ENCODE results near the gene APC.
"Not testable (repeated sequence)": the region's sequence is repeated elsewhere in the genome, so short reads cannot be mapped to it uniquely, and the experiment has no call there.

The APC gene

DNA sequence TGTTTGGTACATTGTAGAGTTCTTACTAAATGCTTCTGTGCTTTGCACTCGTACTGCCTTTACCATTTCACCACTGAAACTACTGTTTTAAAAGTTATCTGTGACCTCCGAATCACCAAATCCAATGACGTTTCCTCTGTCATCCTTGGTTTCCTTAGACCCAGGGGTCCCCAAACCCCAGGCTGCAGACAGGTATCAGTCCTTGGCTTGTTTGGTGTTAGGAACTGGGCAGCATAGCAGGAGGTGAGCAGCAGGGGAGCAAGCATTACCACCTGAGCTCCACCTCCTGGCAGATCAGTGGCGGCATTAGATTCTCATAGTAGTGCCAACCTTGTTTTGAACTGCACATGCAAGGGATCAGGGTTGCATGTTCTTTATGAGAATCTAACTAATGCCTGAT is 26.8 kb upstream of the APC start:
- no peak overlapping the region for H4K5ac ChIP-seq (ENCODE audit: low read length)

DNA sequence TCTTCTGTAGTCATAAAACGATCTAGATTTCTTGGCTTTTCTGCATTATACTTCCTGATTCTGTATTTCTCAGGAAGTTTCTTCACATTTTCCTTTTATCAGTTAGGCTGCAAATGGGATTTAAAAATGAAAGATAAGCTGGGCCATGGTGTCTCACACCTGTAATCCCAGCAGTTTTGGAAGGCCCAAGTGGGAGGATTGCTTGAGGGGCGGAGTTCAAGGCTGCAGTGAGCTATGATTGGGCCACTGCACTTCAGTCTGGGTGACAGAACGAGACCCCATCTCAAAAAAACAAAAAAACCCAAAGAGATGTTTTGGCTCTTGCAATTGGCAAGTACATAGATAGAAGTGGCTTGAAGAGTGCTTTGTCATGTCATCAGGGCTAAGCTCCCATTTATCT is 26.2 kb upstream of the APC start:
- Histone ChIP-seq H3K23ac (ENCODE audit: low read length) (no peak overlapping the region), H3K27me3 (ENCODE audit: insufficient read depth, low read length, poor library complexity) (no peaks in the 10 kb centered on the region), H3K27ac (ENCODE audit: low read depth, low read length) (peak overlapping the region; percentile 90), H3K9ac (ENCODE audit: low read length) (peak overlapping the region; percentile 28), H2BK15ac (replicated peaks; ENCODE audit: low read depth) (no peak overlapping the region), H2AK5ac (ENCODE audit: low read length) (no peak overlapping the region), H3K18ac (ENCODE audit: low read length) (no peak overlapping the region), H3K79me1 (ENCODE audit: low read length) (peaks cover 6% of the 10 kb centered on the region), H3K4ac (ENCODE audit: low read depth, low read length) (no peak overlapping the region), H3K36me3 (ENCODE audit: control insufficient read depth, insufficient read depth, low read length) (no peaks in the 10 kb centered on the region), H3K4me1 (ENCODE audit: control insufficient read depth, low read depth, low read length) (peaks cover 17% of the 10 kb centered on the region), H2BK5ac (ENCODE audit: low read length) (peak overlapping the region; percentile 36), H3K56ac (ENCODE audit: low read length) (peak overlapping the region; percentile 35), H2BK120ac (ENCODE audit: low read depth, low read length) (no peak overlapping the region), H4K5ac (ENCODE audit: low read length) (no peak overlapping the region), H3K79me2 (ENCODE audit: control insufficient read depth, insufficient read depth, low read length) (peaks cover 53% of the 10 kb centered on the region), H3K4me2 (ENCODE audit: low read length) (peak overlapping the region; percentile 1), H4K8ac (ENCODE audit: low read depth, low read length) (no peak overlapping the region), H3K4me3 (ENCODE audit: low read length) (no peak overlapping the region)
- no CpG with 5 or more reads among the region's 3 CpGs for WGBS (ENCODE audit: extremely low coverage, insufficient coverage, low lambda C conversion rate)
- peak; percentile 89 for DNase-seq

More for the DNA sequence above, 26.8 kb upstream of the APC start:
- Histone ChIP-seq H3K18ac (ENCODE audit: low read length) (peak overlapping the region; percentile 77), H3K27ac (ENCODE audit: low read depth, low read length) (peak overlapping the region; percentile 90), H3K23ac (ENCODE audit: low read length) (no peak overlapping the region), H3K4me2 (ENCODE audit: low read length) (no peak overlapping the region), H3K56ac (ENCODE audit: low read length) (peak overlapping the region; percentile 35), H3K4ac (ENCODE audit: low read depth, low read length) (no peak overlapping the region), H3K27me3 (ENCODE audit: insufficient read depth, low read length, poor library complexity) (no peaks in the 10 kb centered on the region), H2AK5ac (ENCODE audit: low read length) (peak overlapping the region; percentile 14), H3K36me3 (ENCODE audit: control insufficient read depth, insufficient read depth, low read length) (no peaks in the 10 kb centered on the region), H3K9ac (ENCODE audit: low read length) (no peak overlapping the region), H3K79me2 (ENCODE audit: control insufficient read depth, insufficient read depth, low read length) (peaks cover 53% of the 10 kb centered on the region), H3K4me3 (ENCODE audit: low read length) (no peak overlapping the region), H2BK15ac (replicated peaks; ENCODE audit: low read depth) (no peak overlapping the region), H2BK120ac (ENCODE audit: low read depth, low read length) (no peak overlapping the region), H3K79me1 (ENCODE audit: low read length) (peaks cover 6% of the 10 kb centered on the region), H3K4me1 (ENCODE audit: control insufficient read depth, low read depth, low read length) (peaks cover 17% of the 10 kb centered on the region), H2BK5ac (ENCODE audit: low read length) (peak overlapping the region; percentile 36), H4K8ac (ENCODE audit: low read depth, low read length) (no peak overlapping the region)
- WGBS (ENCODE audit: extremely low coverage, insufficient coverage, low lambda C conversion rate), result no CpG with 5 or more reads among the region's 4 CpGs
- peak; percentile 51 for DNase-seq

DNA sequence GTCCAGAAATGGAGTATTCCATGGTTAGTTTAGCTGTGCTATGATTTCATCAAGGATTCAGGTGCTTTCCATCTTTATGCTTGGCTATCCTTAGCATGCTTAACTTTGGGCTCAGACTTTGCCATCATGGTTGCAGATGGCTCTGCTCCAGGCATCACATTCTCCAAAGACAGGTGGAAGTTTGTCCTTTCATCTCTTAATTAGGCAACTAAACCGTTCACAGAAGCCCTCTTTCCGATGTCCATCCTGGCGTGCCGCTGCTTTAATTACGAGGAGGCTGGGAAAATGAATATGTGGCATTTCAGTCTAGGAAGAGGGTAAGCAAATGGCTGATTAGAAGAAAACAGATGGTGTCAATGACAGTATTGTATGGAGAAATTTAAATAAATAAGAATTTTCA is 24.5 kb upstream of the APC start:
- H3K4me2 ChIP-seq (ENCODE audit: low read length), result no peak overlapping the region
- WGBS (ENCODE audit: extremely low coverage, insufficient coverage, low lambda C conversion rate), result no CpG with 5 or more reads among the region's 5 CpGs

DNA sequence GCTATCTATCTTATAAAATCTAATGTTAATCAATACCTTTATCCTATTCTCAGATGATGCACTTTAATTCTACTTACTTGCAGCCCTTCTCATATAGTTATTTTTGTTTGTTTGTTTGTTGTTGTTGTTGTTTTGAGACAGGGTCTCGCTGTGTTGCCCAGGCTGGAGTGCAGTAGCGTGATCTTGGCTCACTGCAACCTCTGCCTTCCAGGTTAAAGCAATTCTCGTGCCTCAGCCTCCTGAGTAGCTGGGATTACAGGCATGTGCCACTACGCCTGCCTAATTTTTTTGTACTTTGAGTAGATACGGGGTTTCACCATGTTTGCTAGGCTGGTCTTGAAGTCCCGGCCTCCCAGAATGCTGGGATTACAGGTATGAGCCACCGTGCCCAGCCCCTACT is 20.8 kb upstream of the APC start:
- H3K9ac ChIP-seq (ENCODE audit: low read length); H2BK15ac ChIP-seq (replicated peaks; ENCODE audit: low read depth); H2BK5ac ChIP-seq (ENCODE audit: low read length); H3K4me3 ChIP-seq (ENCODE audit: low read length); H3K4me2 ChIP-seq (ENCODE audit: low read length); H3K56ac ChIP-seq (ENCODE audit: low read length); H3K4ac ChIP-seq (ENCODE audit: low read depth, low read length); H3K23ac ChIP-seq (ENCODE audit: low read length); H3K36me3 ChIP-seq (ENCODE audit: control insufficient read depth, insufficient read depth, low read length); H4K8ac ChIP-seq (ENCODE audit: low read depth, low read length); H2AK5ac ChIP-seq (ENCODE audit: low read length); H4K5ac ChIP-seq (ENCODE audit: low read length); DNase-seq; H3K27me3 ChIP-seq (ENCODE audit: insufficient read depth, low read length, poor library complexity): not testable (repeated sequence)
- peaks cover 16% of the 10 kb centered on the region for H3K4me1 ChIP-seq (ENCODE audit: control insufficient read depth, low read depth, low read length)
- WGBS (ENCODE audit: extremely low coverage, insufficient coverage, low lambda C conversion rate), result no CpG with 5 or more reads among the region's 7 CpGs
- peaks cover 48% of the 10 kb centered on the region for H3K79me2 ChIP-seq (ENCODE audit: control insufficient read depth, insufficient read depth, low read length)
- peak overlapping the region; percentile 51 for H3K18ac ChIP-seq (ENCODE audit: low read length)
- peaks cover 10% of the 10 kb centered on the region for H3K79me1 ChIP-seq (ENCODE audit: low read length)
- peak overlapping the region; percentile 37 for H3K27ac ChIP-seq (ENCODE audit: low read depth, low read length)
- peak overlapping the region; percentile 82 for H2BK120ac ChIP-seq (ENCODE audit: low read depth, low read length)

More for the DNA sequence above, 24.5 kb upstream of the APC start:
- Histone ChIP-seq H3K56ac (ENCODE audit: low read length) (no peak overlapping the region), H2BK5ac (ENCODE audit: low read length) (no peak overlapping the region), H3K4ac (ENCODE audit: low read depth, low read length) (no peak overlapping the region), H2BK120ac (ENCODE audit: low read depth, low read length) (no peak overlapping the region), H3K36me3 (ENCODE audit: control insufficient read depth, insufficient read depth, low read length) (no peaks in the 10 kb centered on the region), H4K5ac (ENCODE audit: low read length) (no peak overlapping the region), H3K79me2 (ENCODE audit: control insufficient read depth, insufficient read depth, low read length) (peaks cover 51% of the 10 kb centered on the region), H3K18ac (ENCODE audit: low read length) (no peak overlapping the region), H2BK15ac (replicated peaks; ENCODE audit: low read depth) (no peak overlapping the region), H3K27me3 (ENCODE audit: insufficient read depth, low read length, poor library complexity) (no peaks in the 10 kb centered on the region), H3K4me1 (ENCODE audit: control insufficient read depth, low read depth, low read length) (peaks cover 17% of the 10 kb centered on the region), H3K9ac (ENCODE audit: low read length) (no peak overlapping the region), H4K8ac (ENCODE audit: low read depth, low read length) (no peak overlapping the region), H3K79me1 (ENCODE audit: low read length) (peaks cover 6% of the 10 kb centered on the region), H3K4me3 (ENCODE audit: low read length) (no peak overlapping the region), H2AK5ac (ENCODE audit: low read length) (no peak overlapping the region), H3K27ac (ENCODE audit: low read depth, low read length) (no peak overlapping the region), H3K23ac (ENCODE audit: low read length) (no peak overlapping the region)
- no peak for DNase-seq

DNA sequence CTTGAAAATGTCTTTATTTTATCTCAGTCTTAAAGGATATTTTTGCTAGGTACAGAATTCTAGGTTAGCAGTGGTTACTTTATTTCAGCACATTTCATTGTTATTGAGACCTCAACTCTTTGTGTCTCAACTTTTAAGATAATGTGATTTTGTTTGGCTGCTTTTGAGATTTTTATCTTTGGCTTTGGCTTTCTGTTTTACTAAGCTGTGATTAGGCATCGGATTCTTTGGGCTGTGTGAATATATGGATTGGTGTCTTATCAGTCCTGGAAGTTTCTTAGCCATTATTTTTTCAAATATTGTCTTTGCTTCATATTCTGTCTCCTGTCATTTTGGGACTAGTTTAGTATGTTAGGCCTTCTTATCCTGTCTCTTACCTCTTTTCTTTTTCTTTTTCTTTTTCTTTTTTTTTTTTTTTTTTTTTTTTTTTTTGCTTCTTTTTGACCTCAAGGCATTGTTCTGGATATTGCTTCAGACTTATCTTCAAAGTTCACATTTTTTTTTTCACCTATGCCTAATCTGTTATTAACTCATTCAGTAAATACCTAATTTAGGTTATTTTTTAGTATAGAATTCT is 20.1 kb upstream of the APC start:
- H3K9ac ChIP-seq (ENCODE audit: low read length), result no peak overlapping the region
- WGBS (ENCODE audit: extremely low coverage, insufficient coverage, low lambda C conversion rate), result no CpG with 5 or more reads among the region's 1 CpG
- H2BK120ac ChIP-seq (ENCODE audit: low read depth, low read length), result no peak overlapping the region
- peaks cover 12% of the 10 kb centered on the region for H3K4me1 ChIP-seq (ENCODE audit: control insufficient read depth, low read depth, low read length)
- no peak overlapping the region for H2AK5ac ChIP-seq (ENCODE audit: low read length)
- no peak overlapping the region for H3K27ac ChIP-seq (ENCODE audit: low read depth, low read length)
- H3K4me3 ChIP-seq (ENCODE audit: low read length), result no peak overlapping the region
- H3K18ac ChIP-seq (ENCODE audit: low read length), result no peak overlapping the region
- H3K23ac ChIP-seq (ENCODE audit: low read length), result no peak overlapping the region
- no peak overlapping the region for H3K4me2 ChIP-seq (ENCODE audit: low read length)
- H4K5ac ChIP-seq (ENCODE audit: low read length), result no peak overlapping the region
- peak; percentile 59 for DNase-seq
- H3K56ac ChIP-seq (ENCODE audit: low read length), result no peak overlapping the region
- no peak overlapping the region for H2BK5ac ChIP-seq (ENCODE audit: low read length)
- peaks cover 46% of the 10 kb centered on the region for H3K79me2 ChIP-seq (ENCODE audit: control insufficient read depth, insufficient read depth, low read length)
- no peak overlapping the region for H2BK15ac ChIP-seq (replicated peaks; ENCODE audit: low read depth)
- H3K27me3 ChIP-seq (ENCODE audit: insufficient read depth, low read length, poor library complexity), result no peaks in the 10 kb centered on the region
- no peak overlapping the region for H3K4ac ChIP-seq (ENCODE audit: low read depth, low read length)
- no peaks in the 10 kb centered on the region for H3K36me3 ChIP-seq (ENCODE audit: control insufficient read depth, insufficient read depth, low read length)
- H3K79me1 ChIP-seq (ENCODE audit: low read length), result peaks cover 12% of the 10 kb centered on the region
- H4K8ac ChIP-seq (ENCODE audit: low read depth, low read length), result no peak overlapping the region

DNA sequence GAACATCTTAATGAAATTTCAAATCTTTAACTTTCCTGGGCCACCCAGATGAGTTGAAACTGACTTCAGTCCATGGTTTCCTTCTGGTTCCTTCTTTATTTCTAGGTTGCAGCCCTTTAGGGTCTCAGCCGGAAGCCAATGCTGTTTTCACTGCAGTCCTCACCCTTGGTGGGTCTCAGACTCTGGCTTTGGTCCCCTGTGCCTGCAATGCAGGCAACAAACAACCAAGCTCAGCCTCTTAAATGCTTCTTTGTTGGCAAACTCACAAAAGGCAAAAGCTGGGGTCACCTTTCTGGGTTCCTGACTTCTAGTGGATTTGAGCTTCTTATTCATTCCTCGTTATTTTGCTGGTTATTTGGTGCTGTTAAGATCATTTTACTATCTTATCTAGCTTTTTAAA is 19.3 kb upstream of the APC start:
- DNase-seq, result peak; percentile 43
- no peak overlapping the region for H3K4me3 ChIP-seq (ENCODE audit: low read length)

More for the DNA sequence above, 19.3 kb upstream of the APC start:
- Histone ChIP-seq H2BK120ac (ENCODE audit: low read depth, low read length) (peak overlapping the region; percentile 98), H3K36me3 (ENCODE audit: control insufficient read depth, insufficient read depth, low read length) (no peaks in the 10 kb centered on the region), H3K27ac (ENCODE audit: low read depth, low read length) (peak overlapping the region; percentile 86), H3K4me1 (ENCODE audit: control insufficient read depth, low read depth, low read length) (peaks cover 9% of the 10 kb centered on the region), H4K5ac (ENCODE audit: low read length) (peak overlapping the region; percentile 77), H3K79me1 (ENCODE audit: low read length) (peaks cover 16% of the 10 kb centered on the region), H3K56ac (ENCODE audit: low read length) (peak overlapping the region; percentile 81), H3K4me2 (ENCODE audit: low read length) (no peak overlapping the region), H3K27me3 (ENCODE audit: insufficient read depth, low read length, poor library complexity) (no peaks in the 10 kb centered on the region), H2BK5ac (ENCODE audit: low read length) (peak overlapping the region; percentile 89), H2AK5ac (ENCODE audit: low read length) (peak overlapping the region; percentile 37), H3K4ac (ENCODE audit: low read depth, low read length) (peak overlapping the region; percentile 62), H2BK15ac (replicated peaks; ENCODE audit: low read depth) (no peak overlapping the region), H3K18ac (ENCODE audit: low read length) (peak overlapping the region; percentile 65), H3K79me2 (ENCODE audit: control insufficient read depth, insufficient read depth, low read length) (peaks cover 44% of the 10 kb centered on the region), H3K9ac (ENCODE audit: low read length) (peak overlapping the region; percentile 46), H4K8ac (ENCODE audit: low read depth, low read length) (peak overlapping the region; percentile 94), H3K23ac (ENCODE audit: low read length) (no peak overlapping the region)
- WGBS (ENCODE audit: extremely low coverage, insufficient coverage, low lambda C conversion rate), result no CpG with 5 or more reads among the region's 2 CpGs
